HG03159 (cell line): ENCODE measurements around the gene MAPK8IP2.
A peak's percentile ranks its signal among the peaks of the same experiment; 100 is the strongest.
"Not testable (repeated sequence)": the region's sequence is repeated elsewhere in the genome, so short reads cannot be mapped to it uniquely, and the experiment has no call there.

Source experiments
- ATAC-seq: cut with Tn5 transposase; IDR thresholded peaks from one replicate; pipeline ENCODE4 v1.9.1; 2021; ENCODE audit warnings: mild to moderate bottlenecking, moderate library complexity; ENCODE audit not compliant: unreplicated experiment

The MAPK8IP2 gene

GRCh38 chr22:50612528-50613221 lies 12.1 kb downstream of the MAPK8IP2 start:
- ATAC-seq: no peak

- ATAC-seq: no peak
These were observed 12.8 kb downstream of the MAPK8IP2 start for GRCh38 chr22:50613291-50613981.

- not testable (repeated sequence) for ATAC-seq
These were observed 13.7 kb downstream of the MAPK8IP2 start for GRCh38 chr22:50614296-50614695.

GRCh38 chr22:50620593-50621355 lies 20.2 kb downstream of the MAPK8IP2 start:
- ATAC-seq: peak; percentile 53

GRCh38 chr22:50621356-50621880 lies 20.8 kb downstream of the MAPK8IP2 start:
- ATAC-seq: peak; percentile 41

- ATAC-seq: no peak
These were observed 21.5 kb downstream of the MAPK8IP2 start for GRCh38 chr22:50621948-50622722.

- no peak for ATAC-seq
These were observed 22.2 kb downstream of the MAPK8IP2 start for GRCh38 chr22:50622723-50623327.

GRCh38 chr22:50624347-50625130 lies 23.9 kb downstream of the MAPK8IP2 start:
- no peak for ATAC-seq

- ATAC-seq: no peak
These were observed 24.6 kb downstream of the MAPK8IP2 start for GRCh38 chr22:50625131-50625567.

GRCh38 chr22:50625568-50626313 lies 25.1 kb downstream of the MAPK8IP2 start:
- ATAC-seq: no peak

GRCh38 chr22:50626314-50626849 lies 25.8 kb downstream of the MAPK8IP2 start:
- no peak for ATAC-seq

- ATAC-seq: no peak
These were observed 26.5 kb downstream of the MAPK8IP2 start for GRCh38 chr22:50626850-50627641.

GRCh38 chr22:50627642-50628542 lies 27.3 kb downstream of the MAPK8IP2 start, which contains the start of gene ARSA:
Gene ARSA (minus strand): TSS chr22:50628152. CDS start chr22:50627779, 373 bp downstream.
- ATAC-seq: peak; percentile 69

- ATAC-seq: peak; percentile 9
These were observed 28.0 kb downstream of the MAPK8IP2 start for GRCh38 chr22:50628543-50629134.

GRCh38 chr22:50630376-50630775 lies 29.8 kb downstream of the MAPK8IP2 start:
- no peak for ATAC-seq

GRCh38 chr22:50633086-50633485 lies 32.5 kb downstream of the MAPK8IP2 start:
- no peak for ATAC-seq
